Keratinocyte (primary cell): ENCODE data around the gene NOTUM. TPM values are rescaled to one million over a fixed set of nuclear protein-coding genes. Genes with fewer than 3 reads are reported as not detected.

Experiments
- DNase-seq: peaks from one replicate; pipeline ENCODE4 v3.0.0-alpha.2; 2011; ENCODE audit warnings: low read depth, missing footprints, low spot score
- FAIRE-seq: peaks from 2 replicates; lab custom pipeline; 2011; peaks lifted over from hg19 to GRCh38; lab: Jason Lieb, UNC
- H2AFZ ChIP-seq: 2 replicates; pipeline ENCODE4 v1.6.0; 2012; ENCODE audit warnings: low read length, control low read depth, inconsistent platforms; ENCODE audit not compliant: control insufficient read depth
- H3K27ac ChIP-seq: 2 replicates; pipeline ENCODE4 v1.5.1; 2011; ENCODE audit warnings: low read length; ENCODE audit not compliant: control insufficient read depth, insufficient read depth
- H3K27me3 ChIP-seq: 3 replicates; pipeline ENCODE4 v1.6.0; 2011; ENCODE audit warnings: low read length; ENCODE audit not compliant: control insufficient read depth, insufficient read depth; ENCODE audit errors: extremely low read depth
- H3K36me3 ChIP-seq, 2 experiments: 2 replicates in 1 of 2; 3 replicates in 1 of 2; pipeline ENCODE4 v1.5.1; 2011; ENCODE audit warnings: low read length in 2 of 2, mild to moderate bottlenecking in 1 of 2; ENCODE audit not compliant: control insufficient read depth in 2 of 2, insufficient read depth in 2 of 2; ENCODE audit errors: extremely low read depth in 1 of 2
- H3K4me1 ChIP-seq: 3 replicates; pipeline ENCODE4 v1.5.1; 2011; ENCODE audit warnings: low read length; ENCODE audit not compliant: control insufficient read depth, insufficient read depth; ENCODE audit errors: extremely low read depth
- H3K4me2 ChIP-seq: 3 replicates; pipeline ENCODE4 v1.6.0; 2011; ENCODE audit warnings: low read depth, low read length; ENCODE audit not compliant: control insufficient read depth, insufficient read depth; ENCODE audit errors: extremely low read depth
- H3K4me3 ChIP-seq, 3 experiments: fragments of 200-600 bp in 1 of 3; sonication (generic) in 1 of 3; 2 replicates in 2 of 3; 3 replicates in 1 of 3; pipeline ENCODE4 v1.5.1; 2011 to 2016; ENCODE audit warnings: low read length in 3 of 3, mild to moderate bottlenecking in 3 of 3, control low read depth in 2 of 3, inconsistent platforms in 1 of 3, low read depth in 1 of 3, mixed read lengths in 1 of 3, mixed run types in 1 of 3, moderate library complexity in 1 of 3; ENCODE audit not compliant: control insufficient read depth in 2 of 3, insufficient read depth in 2 of 3; ENCODE audit errors: extremely low read depth in 1 of 3
- H3K79me2 ChIP-seq: 2 replicates; pipeline ENCODE4 v1.6.0; 2012; ENCODE audit warnings: low read length; ENCODE audit not compliant: control insufficient read depth, insufficient read depth
- H3K9ac ChIP-seq: 3 replicates; pipeline ENCODE4 v1.6.0; 2011; ENCODE audit warnings: low read length; ENCODE audit not compliant: control insufficient read depth, insufficient read depth; ENCODE audit errors: extremely low read depth
- H3K9me1 ChIP-seq: 3 replicates; pipeline ENCODE4 v1.6.0; 2011; ENCODE audit warnings: low read length; ENCODE audit not compliant: control insufficient read depth, insufficient read depth; ENCODE audit errors: extremely low read depth
- H3K9me3 ChIP-seq: 2 replicates; pipeline ENCODE4 v1.5.1; 2012; ENCODE audit warnings: low read depth, low read length; ENCODE audit not compliant: control insufficient read depth
- H4K20me1 ChIP-seq: 3 replicates; pipeline ENCODE4 v1.6.0; 2011; ENCODE audit warnings: low read length; ENCODE audit not compliant: control insufficient read depth, insufficient read depth; ENCODE audit errors: extremely low read depth
- CTCF ChIP-seq, 3 experiments: IDR thresholded peaks in 1 of 3; conservative IDR thresholded peaks in 1 of 3; optimal IDR thresholded peaks in 1 of 3; 2 replicates in 2 of 3; 3 replicates in 1 of 3; pipeline versions ENCODE3 to v1.5.1; 2011; ENCODE audit warnings: low read length in 3 of 3, mild to moderate bottlenecking in 3 of 3, moderate library complexity in 2 of 3, control low read depth in 1 of 3, inconsistent platforms in 1 of 3; ENCODE audit not compliant: insufficient read depth in 2 of 3; ENCODE audit errors: extremely low read depth in 1 of 3
- EZH2 ChIP-seq: IDR thresholded peaks from one replicate; pipeline ENCODE4 v1.6.1; 2012; ENCODE audit warnings: inconsistent platforms, mild to moderate bottlenecking, low read length, moderate library complexity
- dilution Hi-C: fragments of 300-500 bp; cut with MboI; formaldehyde crosslinking; loops from one replicate; pipeline ENCODE4 v1.7.0; 2020; ENCODE audit warnings: low sequenced_read_pairs; ENCODE audit not compliant: extremely low pct_ligation_motif_present
- polyA plus RNA-seq, 5 experiments: library from polyadenylated mRNA; depleted of rRNA in 3 of 5; stranded (reverse) in 3 of 5; stranded (forward) in 1 of 5; unstranded in 1 of 5; fragments of >200 nt; gene quantifications; 1 replicate in 1 of 5; 2 replicates in 3 of 5; 3 replicates in 1 of 5; pipeline versions ENCODE4 v1.2.1 to v1.2.3, GENCODE V29; 2011 to 2012; ENCODE audit warnings: missing spikeins in 2 of 5, low read depth in 1 of 5, low replicate concordance in 1 of 5

Gene NOTUM
- polyA plus RNA-seq, 1 donor (not counting 4 experiments of a cell fraction or from before 2014, with no cell fraction given) = not detected

- Histone ChIP-seq H3K4me1 (peaks cover 28% of the 10 kb centered on the region), H3K27me3 (no peaks in the 10 kb centered on the region), H3K9ac (peak overlapping the region; percentile 88), H3K4me3 (peak overlapping the region; percentile 56 to 84 (median 72)), H3K9me3 (no peaks in the 10 kb centered on the region), H3K27ac (no peak overlapping the region), H3K9me1 (no peaks in the 10 kb centered on the region), H4K20me1 (peaks cover 5% of the 10 kb centered on the region), H3K4me2 (peak overlapping the region; percentile 77), H3K79me2 (peaks cover 33% of the 10 kb centered on the region), H2AFZ (peak overlapping the region; percentile 24), H3K36me3 (no peaks in the 10 kb centered on the region)
- DNase-seq = no peak
- dilution Hi-C loops = no loop called here
- no peak for FAIRE-seq
- TF ChIP-seq CTCF (optimal IDR thresholded peaks at IDR 0.05 in 1 of 3, IDR thresholded peaks at IDR 0.05 in 1 of 3, conservative IDR thresholded peaks at IDR 0.05 in 1 of 3; ENCODE audit: extremely low read depth in 1 of 3, insufficient read depth in 2 of 3, low read length in 3 of 3) (no peak), EZH2 (no peak)
These were observed 32.3 kb downstream of the NOTUM start for GRCh38 chr17:81928544-81929252.

DNA sequence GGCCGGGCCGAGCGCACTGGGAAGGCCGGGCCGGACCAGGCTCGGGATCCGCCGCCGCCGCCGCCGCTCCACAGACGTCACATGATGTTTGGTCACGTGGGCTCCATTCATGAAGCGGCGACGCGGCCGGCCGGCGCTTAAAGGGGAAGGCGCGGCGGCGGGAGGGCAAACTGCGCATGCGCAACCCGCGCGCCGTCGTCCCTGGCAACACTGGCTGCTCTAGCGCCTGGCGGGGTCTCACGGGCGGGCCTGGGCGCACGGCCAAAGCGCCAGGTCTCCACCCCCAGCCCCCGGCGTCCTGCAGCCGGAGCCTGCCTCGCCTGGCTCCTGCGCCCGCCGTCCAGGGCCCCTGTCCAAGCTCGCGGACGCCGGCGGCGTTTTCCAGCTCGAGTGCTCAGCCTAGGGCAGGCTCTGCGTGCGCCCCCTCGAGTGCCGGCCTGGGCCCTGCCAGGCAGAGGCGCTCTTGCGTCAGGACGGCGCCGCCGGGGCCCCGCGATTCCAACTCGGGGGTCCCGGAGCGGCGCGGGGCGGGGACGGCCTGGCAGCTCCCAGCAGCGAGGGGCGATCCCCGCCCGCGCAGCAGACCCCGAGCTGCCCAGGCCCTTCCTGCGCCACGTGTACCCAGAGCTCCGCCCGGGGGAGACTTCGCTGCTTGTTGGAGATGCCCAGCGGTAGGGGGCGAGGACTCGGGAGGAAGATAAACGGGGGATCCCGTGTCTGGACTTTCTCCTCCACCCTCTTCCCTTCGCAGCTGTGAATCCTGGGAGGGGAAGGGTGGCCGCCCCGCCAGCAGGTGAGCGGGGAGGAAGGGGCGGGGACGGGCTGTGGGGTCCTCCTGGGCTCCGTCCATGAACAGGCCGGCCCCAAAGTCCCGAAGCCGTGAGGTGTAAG, 33.1 kb downstream of the NOTUM start, which contains the start of gene MAFG:
Gene MAFG, minus strand, starts transcription at position 83 of the 891 bp plus-strand sequence. CDS start 4,550 bp downstream, outside the sequence.
- Histone ChIP-seq H3K9me3 (no peaks in the 10 kb centered on the region), H3K4me1 (peaks cover 33% of the 10 kb centered on the region), H3K27ac (peak within 1 kb of the TSS; percentile 85), H3K4me2 (peak within 1 kb of the TSS; percentile 84), H3K9ac (peak within 1 kb of the TSS; percentile 88), H4K20me1 (peaks cover 5% of the 10 kb centered on the region), H3K4me3 (peak within 1 kb of the TSS; percentile 78 to 84 (median 79)), H3K36me3 (no peaks in the 10 kb centered on the region), H3K79me2 (peaks cover 40% of the 10 kb centered on the region), H2AFZ (peak within 1 kb of the TSS; percentile 24), H3K9me1 (no peaks in the 10 kb centered on the region), H3K27me3 (no peaks in the 10 kb centered on the region)
- FAIRE-seq (no peak), DNase-seq (no peak)
- TF ChIP-seq EZH2 = no peak
- peak in 1 of 3 experiments; percentile 44 for TF ChIP-seq CTCF (optimal IDR thresholded peaks at IDR 0.05 in 1 of 3, IDR thresholded peaks at IDR 0.05 in 1 of 3, conservative IDR thresholded peaks at IDR 0.05 in 1 of 3; ENCODE audit: extremely low read depth in 1 of 3, insufficient read depth in 2 of 3, low read length in 3 of 3)
- dilution Hi-C loops = no loop called here
